HG03064 (cell line): ENCODE measurements around the gene KCTD10.
"Not testable (repeated sequence)": the region's sequence is repeated elsewhere in the genome, so short reads cannot be mapped to it uniquely, and the experiment has no call there.

ENCODE experiments used
- ATAC-seq: cut with Tn5 transposase; IDR thresholded peaks from one replicate; pipeline ENCODE4 v1.9.1; 2021; ENCODE audit warnings: low read depth; ENCODE audit not compliant: unreplicated experiment

KCTD10 gene

DNA sequence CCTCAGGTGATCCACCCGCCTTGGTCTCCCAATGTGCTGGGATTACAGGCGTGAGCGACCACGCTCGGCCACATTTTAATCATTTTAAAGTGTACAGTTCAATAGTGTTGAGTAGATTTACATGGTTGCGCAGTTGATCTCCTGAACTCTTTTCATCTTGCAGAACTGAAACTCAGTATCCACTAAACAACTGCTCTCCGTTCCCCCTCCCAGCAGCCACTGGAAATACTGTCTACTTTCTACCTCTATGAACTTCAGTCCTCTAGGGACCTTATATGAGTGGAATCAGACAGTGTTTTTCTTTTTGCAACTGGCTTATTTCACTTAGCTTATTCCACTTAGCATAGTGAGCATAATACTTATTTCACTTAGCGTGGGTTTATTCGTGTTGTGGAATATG is 53.7 kb downstream of the KCTD10 start:
- no peak for ATAC-seq

DNA sequence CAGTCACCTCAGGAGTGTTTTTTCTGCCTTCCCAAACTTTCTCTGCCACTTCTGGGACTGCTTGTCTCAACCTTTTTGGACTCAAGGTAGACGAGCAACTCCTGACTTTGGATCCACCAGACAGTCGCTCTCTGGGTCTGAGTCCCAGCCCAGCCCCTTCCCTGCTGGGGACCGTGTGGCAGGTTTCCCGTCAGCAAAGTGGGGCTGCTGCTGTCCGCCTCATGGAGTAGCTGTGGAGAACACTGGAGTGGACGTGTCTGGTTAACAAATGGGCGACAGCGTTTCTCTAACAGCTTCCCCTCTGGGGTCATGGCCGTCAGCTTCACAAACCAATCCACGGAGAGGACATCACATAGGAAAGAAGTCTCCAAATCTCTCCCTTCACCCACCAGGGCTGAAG is 54.8 kb downstream of the KCTD10 start:
- ATAC-seq, result no peak

DNA sequence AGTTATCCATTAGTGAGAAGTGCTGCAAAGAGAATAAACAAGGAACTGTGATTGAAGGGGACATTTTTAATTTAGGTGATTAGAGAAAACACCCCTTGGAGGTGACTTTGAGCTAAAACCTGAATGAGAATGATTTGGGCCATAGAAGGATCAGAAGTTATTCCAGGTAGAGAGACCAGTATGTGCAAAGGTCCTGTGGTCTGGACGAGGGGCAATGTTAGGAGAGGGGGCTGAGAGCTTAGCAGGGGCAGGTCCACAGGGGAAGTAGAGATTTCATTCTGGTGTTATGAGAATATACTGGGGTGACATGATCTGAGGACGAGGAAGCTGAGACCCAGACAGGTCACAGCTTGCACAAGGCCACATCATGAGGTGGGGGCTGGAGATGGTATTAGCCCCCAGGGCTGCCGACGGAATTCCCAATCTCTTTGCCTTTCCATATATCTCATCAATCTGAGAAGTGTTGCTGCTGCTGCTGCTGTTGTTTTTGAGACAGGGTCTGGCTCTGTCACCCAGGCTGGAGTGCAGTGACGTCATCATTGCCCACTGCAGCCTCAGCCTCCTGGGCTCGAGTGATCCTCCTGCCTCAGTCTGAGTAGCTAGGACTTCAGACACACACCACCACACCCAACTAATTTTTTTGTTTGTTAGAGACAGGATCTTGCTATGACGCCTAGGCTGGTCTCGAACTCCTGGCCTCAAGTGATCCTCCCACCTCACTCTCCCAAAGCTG is 55.6 kb downstream of the KCTD10 start:
- no peak for ATAC-seq

DNA sequence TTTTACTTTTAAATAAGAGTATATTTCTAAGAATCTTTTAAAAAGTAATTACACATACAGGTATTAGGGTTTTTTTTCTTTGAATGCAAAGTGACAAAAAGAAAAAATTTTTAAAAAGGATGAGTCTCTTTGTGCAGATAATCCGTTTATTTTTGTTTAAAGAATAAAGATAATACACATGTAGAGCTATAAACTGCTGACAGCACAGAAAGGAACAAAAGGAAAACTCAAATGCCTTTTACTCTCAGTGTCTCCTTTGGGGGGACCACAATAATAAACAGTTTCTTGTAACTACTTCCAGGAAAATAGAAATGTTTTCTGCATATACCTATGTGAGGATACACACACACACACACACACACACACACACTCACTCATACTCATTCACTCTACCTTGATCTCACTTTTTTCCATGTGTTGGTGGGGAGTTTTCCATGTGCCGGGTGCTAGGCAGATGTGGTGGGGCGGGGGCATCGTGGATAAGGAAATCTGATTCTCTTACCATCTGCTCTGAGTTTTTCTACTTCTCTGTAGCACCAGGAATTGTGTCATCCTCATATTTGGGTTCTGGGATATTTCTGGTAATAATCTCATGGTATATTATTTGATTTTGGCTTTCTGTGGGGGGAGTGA is 58.1 kb downstream of the KCTD10 start:
- no peak for ATAC-seq

DNA sequence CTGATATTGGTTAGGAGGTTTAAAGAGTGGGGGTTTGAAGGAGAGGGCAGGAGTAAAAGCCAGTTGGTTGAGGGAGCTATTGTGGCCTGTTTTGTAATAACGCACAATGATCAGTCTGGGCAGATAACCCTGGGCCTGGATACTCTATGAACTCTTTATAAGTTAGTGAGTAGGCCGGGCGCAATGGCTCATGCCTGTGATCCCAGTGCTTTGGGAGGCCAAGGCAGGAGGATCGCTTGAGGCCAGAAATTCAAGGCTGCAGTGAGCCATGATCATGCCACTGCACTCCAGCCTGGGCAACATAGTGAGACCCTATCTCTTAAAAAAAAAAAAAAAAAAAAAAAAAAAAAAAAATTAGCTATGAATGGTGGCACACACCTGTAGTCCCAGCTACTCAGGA is 71.0 kb downstream of the KCTD10 start:
- not testable (repeated sequence) for ATAC-seq

DNA sequence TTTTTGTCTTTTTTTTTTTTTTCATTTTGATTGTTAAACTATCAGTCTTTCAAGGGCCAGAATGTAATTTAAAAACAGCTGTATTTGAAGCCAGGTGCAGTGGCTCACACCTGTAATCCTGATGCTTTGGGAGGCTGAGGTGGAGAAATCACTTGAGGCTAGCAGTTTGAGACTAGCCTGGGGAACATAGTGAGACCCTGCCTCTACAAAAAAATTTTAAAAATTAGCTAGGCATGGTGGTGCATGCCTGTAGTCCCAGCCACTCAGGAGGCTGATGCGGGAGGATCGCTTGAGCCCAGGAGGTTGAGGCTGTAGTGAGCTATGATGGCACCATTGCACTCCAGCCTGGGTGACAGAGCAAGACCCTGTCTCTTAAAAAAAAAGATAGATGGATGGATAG is 72.3 kb downstream of the KCTD10 start:
- ATAC-seq, result not testable (repeated sequence)
